Heart left ventricle (tissue), 16 donors: ENCODE measurements around the gene RBM15. TPM values are rescaled to one million over a fixed set of nuclear protein-coding genes. Genes with fewer than 3 reads are reported as not detected.

Experiments
- ATAC-seq, 4 donors: fragments of 200-7000 bp; cut with Tn5 transposase; one replicate each; pipeline ENCODE4 v1.9.1; 2020 to 2022; ENCODE audit warnings: moderate library complexity in 4 of 4, mild to moderate bottlenecking in 3 of 4, moderate number of reproducible peaks in 1 of 4
- DNase-seq, 5 donors: peaks; one replicate each; pipeline ENCODE4 v3.0.0-alpha.2; 2020
- H3K27ac ChIP-seq, 12 donors: fragments of 200-600 bp; sonication (generic) in 4 of 12; one replicate each; pipeline versions ENCODE4 v1.5.0 to v1.8.0; 2016 to 2022; ENCODE audit warnings: mild to moderate bottlenecking in 2 of 12
- H3K27me3 ChIP-seq, 9 donors: fragments of 200-600 bp; sonication (generic) in 2 of 9; one replicate each; pipeline versions ENCODE4 v1.5.1 to v1.8.0; 2016 to 2022; ENCODE audit warnings: mild to moderate bottlenecking in 3 of 9
- H3K36me3 ChIP-seq, 9 donors: fragments of 200-600 bp; sonication (generic) in 2 of 9; one replicate each; pipeline versions ENCODE4 v1.5.0 to v1.8.0; 2018 to 2022; ENCODE audit warnings: mild to moderate bottlenecking in 2 of 9
- H3K4me1 ChIP-seq, 12 donors: fragments of 200-600 bp; sonication (generic) in 4 of 12; one replicate each; pipeline versions ENCODE4 v1.5.0 to v1.8.0; 2016 to 2022; ENCODE audit warnings: mild to moderate bottlenecking in 3 of 12
- H3K4me3 ChIP-seq, 12 donors: fragments of 200-600 bp; sonication (generic) in 4 of 12; one replicate each; pipeline versions ENCODE4 v1.5.0 to v1.8.0; 2017 to 2022; ENCODE audit warnings: mild to moderate bottlenecking in 9 of 12, moderate library complexity in 4 of 12
- H3K9me3 ChIP-seq, 12 donors: fragments of 200-600 bp; sonication (generic) in 4 of 12; one replicate each; pipeline versions ENCODE4 v1.5.0 to v1.8.0; 2016 to 2022; ENCODE audit warnings: mild to moderate bottlenecking in 1 of 12
- POLR2A ChIP-seq, 2 donors: fragments of 450-650 bp; IDR thresholded peaks; one replicate each; pipeline ENCODE4 v1.6.1; 2017; ENCODE audit warnings: antibody characterized with exemption in 2 of 2, mild to moderate bottlenecking in 2 of 2, moderate library complexity in 2 of 2
- WGBS, 4 donors: extraction: QIAGEN DNeasy Blood & Tissue Kit in 2 of 4; methylation state at CpG; one replicate each; pipeline versions ENCODE4 v1.1.5 to v1.1.7; 2013 to 2018; 5-methylcytosine and 5-hydroxymethylcytosine counted together
- intact Hi-C, 10 donors: fragments of 100-400 bp; cut with DNase I; formaldehyde crosslinking; loops; one replicate each; pipeline versions ENCODE4 v1.11.1 to v1.14.2; 2022
- polyA plus RNA-seq, 2 donors: library from polyadenylated mRNA; stranded (reverse); fragments of 200-250 nt; gene quantifications; one replicate each; pipeline ENCODE4 v1.2.3, GENCODE V29; 2013
- total RNA-seq, 9 donors: library from RNA; depleted of rRNA in 2 of 9; stranded (reverse); fragments of >200 nt in 2 of 9; fragmentation: NEBNext Ultra II Directional in 3 of 9; extraction: Animal tissue kit (Norgen Biotek cat#: 25700) in 3 of 9; gene quantifications; one replicate each; pipeline versions ENCODE4 v1.1.0 to v1.2.4, GENCODE V29; 2016 to 2023
- TF ChIP-seq, protein P1 (sequence below), 12 donors: fragments of 200-600 bp; sonication (generic) in 4 of 12; IDR thresholded peaks; one replicate each; pipeline versions ENCODE4 v1.5.0 to v1.8.0; 2018 to 2022; ENCODE audit warnings: antibody characterized with exemption in 12 of 12, mild to moderate bottlenecking in 5 of 12
- donor health status: ischemic (EF 13 %, LVEDD 7.1; RV severe dilation, severe dysfunction).
- donor health status: healthy with polysubstance abuse.
- donor health status: DM: no; HTN: yes; CAD: no.
- donor health status: DM: no; HTN: no; CAD: no.
- donor health status: ischemic (EF 25% LVEDD 6.9; RV normal size, moderate dysfunction).
- donor health status: ischemic (EF 25% LVEDD 5.7; RV mildly dilated, moderate dysfunction).
- donor health status: healthy.
- donor health status: DM: yes; HTN: yes; CAD: no.
- donor health status: ischemic (EF 35%, LVEDD 5.7; RV mildly dilated, moderate dysfunction).
- donor health status: nonischemic (EF 11% LVEDD 7.7; RV severe dilation, severe dysfunction).
- donor health status: DM: yes; HTN: yes; CAD: no.
- donor health status: PGD.
- donor health status: ischemic (EF 29% LVEDD 5.4; RV normal size, mild dysfunction).
- donor health status: nonischemic (EF 23%, LVEDD 6.1; RV moderate dilation, normal function).

RBM15 gene
- total and polyA plus RNA-seq, 11 donors = 4.6 to 24.4 (median 16.3) TPM

GRCh38 chr1:110361856-110362255 lies 22.7 kb downstream of the RBM15 start:
- TF ChIP-seq POLR2A (IDR thresholded peaks at IDR 0.05) = no peak
- TF ChIP-seq, protein P1, sequence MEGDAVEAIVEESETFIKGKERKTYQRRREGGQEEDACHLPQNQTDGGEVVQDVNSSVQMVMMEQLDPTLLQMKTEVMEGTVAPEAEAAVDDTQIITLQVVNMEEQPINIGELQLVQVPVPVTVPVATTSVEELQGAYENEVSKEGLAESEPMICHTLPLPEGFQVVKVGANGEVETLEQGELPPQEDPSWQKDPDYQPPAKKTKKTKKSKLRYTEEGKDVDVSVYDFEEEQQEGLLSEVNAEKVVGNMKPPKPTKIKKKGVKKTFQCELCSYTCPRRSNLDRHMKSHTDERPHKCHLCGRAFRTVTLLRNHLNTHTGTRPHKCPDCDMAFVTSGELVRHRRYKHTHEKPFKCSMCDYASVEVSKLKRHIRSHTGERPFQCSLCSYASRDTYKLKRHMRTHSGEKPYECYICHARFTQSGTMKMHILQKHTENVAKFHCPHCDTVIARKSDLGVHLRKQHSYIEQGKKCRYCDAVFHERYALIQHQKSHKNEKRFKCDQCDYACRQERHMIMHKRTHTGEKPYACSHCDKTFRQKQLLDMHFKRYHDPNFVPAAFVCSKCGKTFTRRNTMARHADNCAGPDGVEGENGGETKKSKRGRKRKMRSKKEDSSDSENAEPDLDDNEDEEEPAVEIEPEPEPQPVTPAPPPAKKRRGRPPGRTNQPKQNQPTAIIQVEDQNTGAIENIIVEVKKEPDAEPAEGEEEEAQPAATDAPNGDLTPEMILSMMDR (IDR thresholded peaks at IDR 0.05) = no peak
- intact Hi-C loops = loop anchor here in 1 of 10 donors (2.0 kb wide), 1 partner anchor 23 kb away; no protein-coding TSS in a partner anchor
- no peaks in the 10 kb centered on the region for H3K27me3 ChIP-seq
- H3K4me3 ChIP-seq = no peak overlapping the region
- WGBS, 4 donors = 91 to 98% (median 97%) methylated on average over 1 of the region's 1 CpG
- no peak for DNase-seq
- no peak for ATAC-seq
- no peaks in the 10 kb centered on the region for H3K9me3 ChIP-seq
- peaks cover 0 to 4% (median 0%) of the 10 kb centered on the region in 12 donors for H3K4me1 ChIP-seq
- H3K36me3 ChIP-seq = peaks cover 0 to 59% (median 50%) of the 10 kb centered on the region in 9 donors
- H3K27ac ChIP-seq = no peak overlapping the region

DNA sequence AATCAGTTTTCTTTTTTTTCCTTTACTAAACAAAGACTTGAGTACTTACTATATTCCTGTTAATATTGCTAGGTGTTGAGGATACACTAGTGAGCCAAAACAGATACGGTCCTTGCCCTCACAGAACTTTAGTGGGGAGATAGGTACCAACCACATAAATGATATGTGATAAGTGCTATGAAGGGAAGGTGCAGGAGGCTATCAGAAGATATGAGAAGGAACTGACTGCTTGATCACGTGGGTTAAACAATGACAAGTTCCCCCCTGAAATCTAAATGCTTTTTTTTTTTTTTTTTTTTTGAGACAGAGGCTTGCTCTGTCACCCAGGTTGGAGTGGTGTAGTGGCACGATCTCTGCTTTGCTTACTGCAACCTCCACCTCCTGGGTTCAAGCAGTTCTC lies 25.0 kb downstream of the RBM15 start:
- 79 to 84% (median 82%) methylated on average over 3 of the region's 3 CpGs for WGBS, 4 donors
- intact Hi-C loops = no loop called here
- H3K36me3 ChIP-seq = peaks cover 0 to 63% (median 54%) of the 10 kb centered on the region in 9 donors
- no peak overlapping the region for H3K27ac ChIP-seq
- DNase-seq (no peak), ATAC-seq (no peak)
- H3K4me3 ChIP-seq = no peak overlapping the region
- TF ChIP-seq, protein P1 (IDR thresholded peaks at IDR 0.05) = no peak
- TF ChIP-seq POLR2A (IDR thresholded peaks at IDR 0.05) = no peak
- no peaks in the 10 kb centered on the region for H3K27me3 ChIP-seq
- H3K9me3 ChIP-seq = no peaks in the 10 kb centered on the region
- no peaks in the 10 kb centered on the region for H3K4me1 ChIP-seq

DNA sequence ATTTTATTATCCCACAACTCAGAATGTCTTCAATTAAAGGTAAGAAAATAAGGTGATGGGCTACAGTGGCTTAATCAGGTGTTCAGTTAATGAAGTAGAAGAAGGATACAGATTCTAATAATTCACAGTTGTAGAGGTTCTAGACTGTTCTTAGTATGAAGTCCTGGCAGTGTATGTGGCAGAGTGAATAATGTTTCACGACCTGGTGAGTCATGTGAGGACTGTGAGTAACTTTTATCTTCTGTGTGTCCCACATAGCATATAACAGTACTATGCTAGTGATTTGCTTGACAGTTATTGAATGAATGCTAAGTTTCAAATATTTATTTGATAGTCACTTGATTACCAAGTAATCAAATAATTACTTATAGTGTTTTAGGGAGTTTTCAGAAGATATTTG lies 31.6 kb downstream of the RBM15 start:
- intact Hi-C loops = no loop called here
- ATAC-seq = peak in 3 of 4 donors; percentile 58 to 75 (median 68)
- WGBS, 4 donors = 25 to 36% (median 28%) methylated on average over 1 of the region's 1 CpG
- H3K27ac ChIP-seq = no peak overlapping the region
- peaks cover 0 to 4% (median 0%) of the 10 kb centered on the region in 12 donors for H3K4me1 ChIP-seq
- H3K36me3 ChIP-seq = peaks cover 0 to 94% (median 60%) of the 10 kb centered on the region in 9 donors
- H3K9me3 ChIP-seq = no peaks in the 10 kb centered on the region
- no peak overlapping the region for H3K4me3 ChIP-seq
- H3K27me3 ChIP-seq = no peaks in the 10 kb centered on the region
- no peak for DNase-seq
- TF ChIP-seq, protein P1 (IDR thresholded peaks at IDR 0.05) = no peak
- TF ChIP-seq POLR2A (IDR thresholded peaks at IDR 0.05) = no peak

- no peak for DNase-seq
- no peak for TF ChIP-seq POLR2A (IDR thresholded peaks at IDR 0.05)
- TF ChIP-seq, protein P1 (IDR thresholded peaks at IDR 0.05) = no peak
- Histone ChIP-seq H3K27me3 (no peaks in the 10 kb centered on the region), H3K27ac (no peak overlapping the region), H3K4me1 (peaks cover 0 to 9% (median 0%) of the 10 kb centered on the region in 12 donors), H3K36me3 (peaks cover 0 to 99% (median 81%) of the 10 kb centered on the region in 9 donors), H3K9me3 (no peaks in the 10 kb centered on the region), H3K4me3 (no peak overlapping the region)
- intact Hi-C loops = no loop called here
- whole genome bisulfite sequencing, 4 donors = 89 to 97% (median 95%) methylated on average over 1 of the region's 1 CpG
- no peak for ATAC-seq
Observed at GRCh38 chr1:110375490-110375889, 36.3 kb downstream of the RBM15 start.
